ACC112 (cell line): ENCODE results near the gene SIVA1.
A peak's percentile ranks its signal among the peaks of the same experiment; 100 is the strongest.
"Not testable (repeated sequence)": the region's sequence is repeated elsewhere in the genome, so short reads cannot be mapped to it uniquely, and the experiment has no call there.

Experiments used
- H2AFZ ChIP-seq: fragments of 200-600 bp; sonication (generic); one replicate; pipeline ENCODE4 v1.6.0; 2017; ENCODE audit warnings: antibody characterized with exemption, low read length; ENCODE audit not compliant: unreplicated experiment
- H3K27ac ChIP-seq: fragments of 200-600 bp; sonication (generic); 2 replicates; pipeline ENCODE4 v1.5.1; 2014; ENCODE audit warnings: low read depth, mild to moderate bottlenecking, antibody characterized with exemption, low read length, moderate library complexity
- H3K27me3 ChIP-seq: fragments of 200-600 bp; sonication (generic); 2 replicates; pipeline ENCODE4 v1.6.1; 2014; ENCODE audit warnings: mild to moderate bottlenecking, antibody characterized with exemption, low read length, moderate library complexity, mixed read lengths; ENCODE audit not compliant: insufficient read depth
- H3K36me3 ChIP-seq: fragments of 200-600 bp; sonication (generic); 2 replicates; pipeline ENCODE4 v1.6.1; 2016; ENCODE audit warnings: mild to moderate bottlenecking, antibody characterized with exemption, low read length, moderate library complexity, mixed read lengths; ENCODE audit not compliant: insufficient read depth
- H3K4me1 ChIP-seq: fragments of 200-600 bp; sonication (generic); one replicate; pipeline ENCODE4 v1.6.1; 2016; ENCODE audit warnings: low read length, mixed read lengths; ENCODE audit not compliant: insufficient read depth, unreplicated experiment, control insufficient read depth
- H3K4me3 ChIP-seq: fragments of 200-600 bp; sonication (generic); 2 replicates; pipeline ENCODE4 v1.5.1; 2014; ENCODE audit warnings: mild to moderate bottlenecking, low read depth, low read length
- H3K79me2 ChIP-seq: fragments of 200-600 bp; sonication (generic); one replicate; pipeline ENCODE4 v1.6.0; 2016; ENCODE audit warnings: low read length; ENCODE audit not compliant: control insufficient read depth, unreplicated experiment, insufficient read depth

The SIVA1 gene

GRCh38 chr14:104745431-104745830, 7.5 kb upstream of the SIVA1 start:
- no peak overlapping the region for H3K27ac ChIP-seq
- H3K27me3 ChIP-seq, result no peaks in the 10 kb centered on the region
- H3K4me1 ChIP-seq, result peaks cover 31% of the 10 kb centered on the region
- no peak overlapping the region for H2AFZ ChIP-seq
- no peaks in the 10 kb centered on the region for H3K36me3 ChIP-seq
- H3K79me2 ChIP-seq, result no peaks in the 10 kb centered on the region
- no peak overlapping the region for H3K4me3 ChIP-seq

GRCh38 chr14:104746071-104746545, 6.8 kb upstream of the SIVA1 start:
- no peaks in the 10 kb centered on the region for H3K79me2 ChIP-seq
- H3K27ac ChIP-seq, result no peak overlapping the region
- H3K4me1 ChIP-seq, result peaks cover 31% of the 10 kb centered on the region
- no peaks in the 10 kb centered on the region for H3K27me3 ChIP-seq
- H3K4me3 ChIP-seq, result no peak overlapping the region
- H2AFZ ChIP-seq, result no peak overlapping the region
- no peaks in the 10 kb centered on the region for H3K36me3 ChIP-seq

DNA sequence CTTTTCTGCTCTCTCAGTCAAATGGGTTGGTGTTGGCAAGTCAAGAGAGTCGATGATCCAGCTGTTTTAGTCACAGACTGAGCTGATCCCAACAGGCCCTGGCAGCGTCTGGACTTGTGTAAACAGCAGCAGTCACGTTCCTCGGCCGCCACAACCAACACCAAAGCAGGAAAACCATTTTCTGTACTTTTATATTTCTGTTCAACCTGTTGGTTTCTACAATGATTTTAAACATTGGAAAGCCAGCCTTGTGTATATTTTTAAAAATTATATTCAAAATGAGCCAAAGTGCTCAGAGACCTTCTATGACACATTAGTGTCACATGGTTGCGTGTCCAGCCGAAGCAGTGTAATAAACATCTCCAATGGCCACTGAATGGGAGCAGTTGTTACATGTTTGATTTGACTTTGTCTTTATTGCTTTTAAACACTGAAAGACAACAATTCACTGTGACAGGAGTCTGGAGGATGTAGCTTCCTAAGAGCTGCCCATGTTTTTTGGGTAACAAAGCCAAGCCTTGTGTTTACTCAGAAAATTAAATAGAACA, 5.9 kb upstream of the SIVA1 start:
- Histone ChIP-seq H3K79me2 (no peaks in the 10 kb centered on the region), H2AFZ (peak overlapping the region; percentile 33), H3K36me3 (no peaks in the 10 kb centered on the region), H3K27ac (no peak overlapping the region), H3K27me3 (no peaks in the 10 kb centered on the region), H3K4me3 (no peak overlapping the region), H3K4me1 (peaks cover 31% of the 10 kb centered on the region)

GRCh38 chr14:104747876-104748275, 5.1 kb upstream of the SIVA1 start:
- no peak overlapping the region for H2AFZ ChIP-seq
- no peaks in the 10 kb centered on the region for H3K79me2 ChIP-seq
- no peak overlapping the region for H3K4me3 ChIP-seq
- H3K27ac ChIP-seq, result no peak overlapping the region
- no peaks in the 10 kb centered on the region for H3K27me3 ChIP-seq
- H3K4me1 ChIP-seq, result peaks cover 31% of the 10 kb centered on the region
- no peaks in the 10 kb centered on the region for H3K36me3 ChIP-seq

- no peaks in the 10 kb centered on the region for H3K27me3 ChIP-seq
- H3K36me3 ChIP-seq, result no peaks in the 10 kb centered on the region
- H3K4me3 ChIP-seq, result no peak overlapping the region
- H3K79me2 ChIP-seq, result peaks cover 13% of the 10 kb centered on the region
- H2AFZ ChIP-seq, result no peak overlapping the region
- 0 out of 2 replicates have a peak overlapping the region, but pooled peaks have one; percentile 1 for H3K27ac ChIP-seq
- H3K4me1 ChIP-seq, result peaks cover 28% of the 10 kb centered on the region
These were observed 3.8 kb upstream of the SIVA1 start for GRCh38 chr14:104749111-104749649.

DNA sequence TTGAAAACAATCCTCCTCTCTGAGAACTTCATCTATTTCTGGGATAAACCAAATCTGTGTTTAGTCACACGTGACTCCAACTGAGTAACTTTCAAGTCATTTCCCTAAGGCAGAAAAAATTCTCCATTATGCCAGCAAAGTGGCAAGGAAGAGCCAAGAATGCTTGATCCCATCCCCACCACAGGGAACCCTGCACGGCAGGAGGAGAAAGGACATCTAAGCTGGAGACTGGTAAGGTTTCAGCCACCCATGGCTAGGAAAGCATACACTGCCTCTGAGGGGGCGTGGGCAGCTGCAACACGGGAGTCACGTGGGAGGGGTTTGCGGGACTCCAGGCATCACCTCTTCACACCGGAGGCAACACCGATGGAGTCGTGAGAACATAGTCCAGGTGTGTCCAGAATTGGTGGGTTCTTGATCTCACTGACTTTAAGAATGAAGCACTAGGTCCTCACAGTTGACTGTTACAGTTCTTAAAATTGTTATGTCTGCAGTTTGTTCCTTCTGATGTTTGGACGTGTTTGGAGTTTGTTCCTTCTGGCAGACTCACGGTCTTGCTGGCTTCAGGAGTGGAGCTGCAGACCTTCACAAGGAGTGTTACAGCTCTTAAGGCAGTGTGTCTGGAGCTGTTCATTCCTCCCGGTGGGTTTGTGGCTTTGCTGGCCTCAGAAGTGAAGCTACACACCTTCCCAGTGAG, 2.7 kb upstream of the SIVA1 start:
- Histone ChIP-seq H3K4me3 (no peak overlapping the region), H3K36me3 (no peaks in the 10 kb centered on the region), H3K27ac (no peak overlapping the region), H3K4me1 (peaks cover 33% of the 10 kb centered on the region), H2AFZ (no peak overlapping the region), H3K27me3 (no peaks in the 10 kb centered on the region), H3K79me2 (peaks cover 23% of the 10 kb centered on the region)

DNA sequence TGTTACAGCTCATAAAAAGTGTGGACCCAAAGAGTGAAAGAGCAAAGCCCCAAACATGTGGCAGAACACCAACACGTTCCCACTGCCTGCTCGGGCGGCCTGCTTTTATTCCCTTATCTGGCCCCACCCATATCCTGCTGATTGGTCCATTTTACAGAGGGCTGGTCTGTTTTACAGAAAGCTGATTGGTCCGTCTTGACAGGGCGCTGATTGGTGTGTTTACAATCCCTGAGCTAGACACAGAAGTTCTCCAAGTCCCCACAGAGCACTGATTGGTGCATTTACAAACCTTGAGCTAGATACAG, 2.2 kb upstream of the SIVA1 start:
- not testable (repeated sequence) for H3K36me3 ChIP-seq, H3K27ac ChIP-seq, H2AFZ ChIP-seq, H3K4me3 ChIP-seq, H3K27me3 ChIP-seq
- Histone ChIP-seq H3K4me1 (peaks cover 33% of the 10 kb centered on the region), H3K79me2 (peaks cover 28% of the 10 kb centered on the region)

- H2AFZ ChIP-seq, result peak overlapping the region; percentile 88
- peak overlapping the region; percentile 100 for H3K4me3 ChIP-seq
- H3K36me3 ChIP-seq, result no peaks in the 10 kb centered on the region; the same call in 1 of the 2 replicates
- peaks cover 29% of the 10 kb centered on the region for H3K4me1 ChIP-seq
- H3K79me2 ChIP-seq, result peaks cover 38% of the 10 kb centered on the region
- H3K27ac ChIP-seq, result peak overlapping the region; percentile 79
- H3K27me3 ChIP-seq, result no peaks in the 10 kb centered on the region
These were observed 1.2 kb upstream of the SIVA1 start for GRCh38 chr14:104751539-104752422.

DNA sequence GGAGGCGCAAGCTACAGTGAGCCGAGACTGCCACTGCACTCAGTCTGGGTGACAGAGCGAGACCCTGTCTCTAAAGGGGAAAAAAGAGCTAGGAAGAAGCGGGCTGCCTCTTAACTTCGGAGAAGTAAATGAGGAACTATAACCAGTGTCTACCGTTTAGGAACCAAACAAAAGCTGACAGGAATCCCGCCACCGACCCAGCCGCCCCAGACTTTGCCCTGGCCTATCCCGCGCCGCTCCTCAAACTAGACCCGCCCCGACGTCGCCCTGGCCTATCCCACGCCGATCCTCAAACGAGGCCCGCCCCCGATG, 568 bp upstream of the SIVA1 start:
- peak overlapping the region; percentile 100 for H3K4me3 ChIP-seq
- H3K79me2 ChIP-seq, result peaks cover 44% of the 10 kb centered on the region
- H3K36me3 ChIP-seq, result no peaks in the 10 kb centered on the region; the same call in 1 of the 2 replicates
- peak overlapping the region; percentile 79 for H3K27ac ChIP-seq
- peaks cover 25% of the 10 kb centered on the region for H3K4me1 ChIP-seq
- H2AFZ ChIP-seq, result peak overlapping the region; percentile 88
- H3K27me3 ChIP-seq, result no peaks in the 10 kb centered on the region

DNA sequence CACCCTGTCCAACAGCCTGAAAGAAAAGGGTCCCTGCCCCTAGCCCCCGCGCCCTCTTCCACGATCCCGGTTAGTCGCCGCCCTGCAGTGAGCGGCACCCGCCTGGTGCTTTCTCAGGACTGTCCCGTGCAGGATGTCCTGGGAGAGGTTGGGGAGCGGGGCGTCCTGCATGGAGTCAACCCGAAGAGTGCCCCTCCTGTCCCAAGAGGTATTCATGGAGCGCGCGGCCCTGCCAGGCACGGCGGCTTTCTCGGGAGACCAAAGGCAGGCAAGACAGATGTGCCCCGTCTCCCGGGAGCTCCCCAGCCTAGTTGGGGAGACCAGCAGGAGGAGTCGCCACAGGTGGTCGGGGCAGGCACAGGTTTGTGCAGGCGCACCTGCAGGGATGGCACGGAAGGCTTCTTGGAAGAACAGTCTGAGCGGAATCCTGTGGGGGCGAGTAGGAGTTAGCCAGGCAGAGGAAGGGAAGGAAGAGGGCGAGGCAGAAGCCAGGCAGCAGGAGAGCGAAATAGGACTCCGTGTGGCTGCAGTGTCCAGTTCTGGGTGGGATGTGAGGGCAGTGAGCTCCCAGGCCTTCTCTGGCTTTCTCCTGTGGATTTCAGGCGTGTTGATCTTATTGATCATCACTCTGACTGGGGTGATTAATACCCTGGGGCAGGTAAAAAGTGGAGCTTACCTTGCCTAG, 723 bp downstream of the SIVA1 start:
- peak overlapping the region; percentile 100 for H3K4me3 ChIP-seq
- H3K36me3 ChIP-seq, result no peaks in the 10 kb centered on the region; the same call in 1 of the 2 replicates
- peak overlapping the region; percentile 67; the same call in 1 of the 2 replicates for H3K27ac ChIP-seq
- H3K4me1 ChIP-seq, result peaks cover 25% of the 10 kb centered on the region
- H3K27me3 ChIP-seq, result no peaks in the 10 kb centered on the region
- H3K79me2 ChIP-seq, result peaks cover 51% of the 10 kb centered on the region
- H2AFZ ChIP-seq, result peak overlapping the region; percentile 81
